AG04450 (cell line): ENCODE results near the gene ZNF695. TPM values are rescaled to one million over a fixed set of nuclear protein-coding genes. Genes with fewer than 3 reads are reported as not detected.
"Not testable (repeated sequence)": the region's sequence is repeated elsewhere in the genome, so short reads cannot be mapped to it uniquely, and the experiment has no call there.

Experiments
- CTCF ChIA-PET: fragments of 300-600, 350-600 bp; formaldehyde crosslinking; extraction: SDS; loops from one replicate; lab custom pipeline; 2022; ENCODE audit warnings: antibody characterized with exemption, inconsistent platforms; lab: Charles Lee
- POLR2A ChIA-PET: fragments of 350-600 bp; formaldehyde crosslinking; extraction: SDS; loops from one replicate; lab custom pipeline; 2021; ENCODE audit warnings: antibody characterized with exemption, inconsistent platforms; lab: Yijun Ruan, JAX
- DNase-seq: peaks from one replicate; pipeline ENCODE4 v3.0.0-alpha.2; 2011; ENCODE audit warnings: low read depth, low spot score
- H3K27ac ChIP-seq: one replicate; pipeline ENCODE4 v1.5.1; 2012; ENCODE audit warnings: low read depth, low read length, control low read depth
- H3K27me3 ChIP-seq: one replicate; pipeline ENCODE4 v1.6.0; 2012; ENCODE audit warnings: low read length; ENCODE audit not compliant: control insufficient read depth, insufficient read depth
- H3K4me3 ChIP-seq: 2 replicates; pipeline ENCODE4 v1.5.1; 2011; ENCODE audit warnings: mild to moderate bottlenecking, low read depth, low read length, control low read depth
- H3K9me3 ChIP-seq: 2 replicates; pipeline ENCODE4 v1.5.1; 2012; ENCODE audit warnings: low read length; ENCODE audit not compliant: control insufficient read depth, insufficient read depth
- CTCF ChIP-seq: IDR thresholded peaks from 2 replicates; pipeline ENCODE4 v1.5.1; 2011; ENCODE audit warnings: low read depth, low read length, control low read depth, inconsistent platforms
- polyA plus RNA-seq: library from polyadenylated mRNA; depleted of rRNA; stranded (reverse); fragments of >200 nt; gene quantifications from 2 replicates; pipeline ENCODE4 v1.2.3, GENCODE V29; 2011

ZNF695 gene
- polyA plus RNA-seq, 1 experiment = 1.2 TPM

- Histone ChIP-seq H3K27ac (no peak overlapping the region), H3K9me3 (peaks cover 14% of the 10 kb centered on the region), H3K27me3 (no peaks in the 10 kb centered on the region), H3K4me3 (peak overlapping the region; percentile 83; the same call in 1 of the 2 replicates)
- TF ChIP-seq CTCF = no peak
- POLR2A ChIA-PET = no interaction called here
- CTCF ChIA-PET = no interaction called here
- no peak for DNase-seq
These were observed 546 bp upstream of the ZNF695 start for GRCh38 chr1:247008406-247008799.

GRCh38 chr1:247004081-247004480, 3.8 kb downstream of the ZNF695 start:
- H3K27me3 ChIP-seq, H3K27ac ChIP-seq, POLR2A ChIA-PET, H3K4me3 ChIP-seq, DNase-seq: not testable (repeated sequence)
- CTCF ChIA-PET = interaction anchor here (0.7 kb wide), 1 partner anchor 157 kb away, joined by 3 read pairs; no protein-coding TSS in a partner anchor
- peaks cover 16% of the 10 kb centered on the region for H3K9me3 ChIP-seq

- no peak for DNase-seq
These were observed 18.0 kb downstream of the ZNF695 start for GRCh38 chr1:246989901-246990300.

GRCh38 chr1:246988316-246988715, 19.5 kb downstream of the ZNF695 start:
- POLR2A ChIA-PET = no interaction called here

More at GRCh38 chr1:246989901-246990300, 18.0 kb downstream of the ZNF695 start:
- no peak for TF ChIP-seq CTCF
- Histone ChIP-seq H3K27ac (no peak overlapping the region), H3K27me3 (no peaks in the 10 kb centered on the region), H3K9me3 (peaks cover 38% of the 10 kb centered on the region), H3K4me3 (no peak overlapping the region)
- ChIA-PET POLR2A (no interaction called here), CTCF (no interaction called here)

GRCh38 chr1:246987083-246987690, 20.7 kb downstream of the ZNF695 start:
- DNase-seq = no peak
- ChIA-PET CTCF (interaction anchor here (0.6 kb wide), 1 partner anchor 385 kb away, joined by 9 read pairs; no protein-coding TSS in a partner anchor), POLR2A (no interaction called here)
- TF ChIP-seq CTCF = no peak
- H3K27me3 ChIP-seq = no peaks in the 10 kb centered on the region
- H3K9me3 ChIP-seq = peaks cover 40% of the 10 kb centered on the region
- H3K27ac ChIP-seq = no peak overlapping the region
- no peak overlapping the region for H3K4me3 ChIP-seq

More at GRCh38 chr1:246988316-246988715, 19.5 kb downstream of the ZNF695 start:
- no peak for TF ChIP-seq CTCF
- no peaks in the 10 kb centered on the region for H3K27me3 ChIP-seq
- peaks cover 35% of the 10 kb centered on the region for H3K9me3 ChIP-seq
- H3K27ac ChIP-seq = no peak overlapping the region
- no peak for DNase-seq
- H3K4me3 ChIP-seq = no peak overlapping the region
- CTCF ChIA-PET = no interaction called here
